Measurements from ENCODE around the gene NDFIP2. TPM values are rescaled to one million over a fixed set of nuclear protein-coding genes. Genes with fewer than 3 reads are reported as not detected.

NDFIP2 gene
- total and polyA plus RNA-seq, 10 of the 15 experiments (the other 5 are each of a cell fraction or from before 2014, with no cell fraction given): 17.9 to 57.2 (median 30.6) TPM

DNA sequence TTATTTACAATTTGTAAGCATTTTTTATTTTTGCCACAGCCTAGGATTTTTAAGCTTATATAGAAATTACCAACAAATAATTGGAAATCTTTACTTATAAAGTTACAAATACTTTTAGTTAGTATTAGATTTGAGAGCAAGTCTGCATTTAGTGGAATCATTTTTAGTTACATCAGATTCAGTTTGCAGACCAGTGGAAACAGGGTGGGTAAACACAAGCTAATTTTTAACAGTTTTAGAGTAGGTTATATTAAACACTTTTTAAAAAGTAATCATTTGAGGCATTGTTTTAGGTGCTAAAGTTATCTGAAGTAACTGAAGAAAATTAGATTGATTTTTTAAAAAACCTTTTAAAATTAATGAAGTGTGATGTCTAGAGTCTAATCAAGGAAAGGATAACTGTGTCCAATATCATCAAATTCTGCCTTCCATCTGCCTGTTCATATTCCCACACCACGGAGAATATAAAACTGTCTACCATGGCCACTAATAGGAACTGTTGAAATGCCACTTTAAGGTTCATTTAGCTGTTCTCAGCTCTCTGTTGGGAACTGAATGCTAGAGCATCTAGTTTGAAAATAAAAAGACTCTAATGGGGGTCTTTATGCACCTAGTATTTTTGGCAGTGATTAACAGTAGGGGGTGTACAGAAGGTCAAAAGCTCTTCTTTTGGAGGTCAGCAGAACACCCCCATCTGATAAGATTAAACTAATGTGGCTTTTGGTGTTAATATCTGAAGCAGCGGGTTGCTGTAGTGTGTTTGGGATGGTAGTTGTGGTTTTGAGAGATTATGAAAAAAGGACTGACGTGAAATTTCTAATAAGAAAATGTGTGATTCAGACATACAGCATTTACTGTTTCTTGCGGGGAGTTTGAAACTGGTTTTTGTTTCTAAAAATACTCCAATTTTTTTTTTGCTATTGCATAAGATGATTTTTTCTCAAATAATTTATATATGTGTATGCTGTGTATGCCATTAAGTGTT, 66.5 kb downstream of the NDFIP2 start:
- ATAC-seq (peak; percentile 29), DNase-seq (ENCODE audit: low read depth, low spot score) (no peak), FAIRE-seq (no peak)
- no peaks in the 10 kb centered on the region for H3K27me3 ChIP-seq (replicated peaks in 1 of 2; ENCODE audit: control insufficient read depth in 2 of 2, insufficient read depth in 2 of 2, low read length in 1 of 2)
- TF ChIP-seq, protein P1, sequence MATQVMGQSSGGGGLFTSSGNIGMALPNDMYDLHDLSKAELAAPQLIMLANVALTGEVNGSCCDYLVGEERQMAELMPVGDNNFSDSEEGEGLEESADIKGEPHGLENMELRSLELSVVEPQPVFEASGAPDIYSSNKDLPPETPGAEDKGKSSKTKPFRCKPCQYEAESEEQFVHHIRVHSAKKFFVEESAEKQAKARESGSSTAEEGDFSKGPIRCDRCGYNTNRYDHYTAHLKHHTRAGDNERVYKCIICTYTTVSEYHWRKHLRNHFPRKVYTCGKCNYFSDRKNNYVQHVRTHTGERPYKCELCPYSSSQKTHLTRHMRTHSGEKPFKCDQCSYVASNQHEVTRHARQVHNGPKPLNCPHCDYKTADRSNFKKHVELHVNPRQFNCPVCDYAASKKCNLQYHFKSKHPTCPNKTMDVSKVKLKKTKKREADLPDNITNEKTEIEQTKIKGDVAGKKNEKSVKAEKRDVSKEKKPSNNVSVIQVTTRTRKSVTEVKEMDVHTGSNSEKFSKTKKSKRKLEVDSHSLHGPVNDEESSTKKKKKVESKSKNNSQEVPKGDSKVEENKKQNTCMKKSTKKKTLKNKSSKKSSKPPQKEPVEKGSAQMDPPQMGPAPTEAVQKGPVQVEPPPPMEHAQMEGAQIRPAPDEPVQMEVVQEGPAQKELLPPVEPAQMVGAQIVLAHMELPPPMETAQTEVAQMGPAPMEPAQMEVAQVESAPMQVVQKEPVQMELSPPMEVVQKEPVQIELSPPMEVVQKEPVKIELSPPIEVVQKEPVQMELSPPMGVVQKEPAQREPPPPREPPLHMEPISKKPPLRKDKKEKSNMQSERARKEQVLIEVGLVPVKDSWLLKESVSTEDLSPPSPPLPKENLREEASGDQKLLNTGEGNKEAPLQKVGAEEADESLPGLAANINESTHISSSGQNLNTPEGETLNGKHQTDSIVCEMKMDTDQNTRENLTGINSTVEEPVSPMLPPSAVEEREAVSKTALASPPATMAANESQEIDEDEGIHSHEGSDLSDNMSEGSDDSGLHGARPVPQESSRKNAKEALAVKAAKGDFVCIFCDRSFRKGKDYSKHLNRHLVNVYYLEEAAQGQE (IDR thresholded peaks at IDR 0.05; ENCODE audit: low read depth, low read length): no peak
- peak; percentile 44 for TF ChIP-seq NR2F1 (conservative IDR thresholded peaks at IDR 0.05)
- TF ChIP-seq GATAD2B (conservative IDR thresholded peaks at IDR 0.05; ENCODE audit: low read depth): no peak
- TF ChIP-seq RUNX3 (IDR thresholded peaks at IDR 0.05; ENCODE audit: low read length): peak; percentile 29; the same call in 1 of the 2 replicates
- TF ChIP-seq EP300 (IDR thresholded peaks at IDR 0.05; ENCODE audit: borderline replicate concordance in 1 of 2, control insufficient read depth in 1 of 2, low read depth in 2 of 2, low read length in 2 of 2): no peak
- no peak for TF ChIP-seq MXI1 (IDR thresholded peaks at IDR 0.05; ENCODE audit: low read depth, low read length)
- no peak for TF ChIP-seq HDGF (IDR thresholded peaks at IDR 0.05)
- POLR2A ChIA-PET: interaction anchor here (0.5 to 1.3 kb wide), 2 partner anchors 123 to 819 kb away, joined by 3 to 6 read pairs; no protein-coding TSS in a partner anchor
- CTCF ChIA-PET: interaction anchor here (0.6 to 6.1 kb wide), 8 partner anchors 17 to 1469 kb away, joined by 3 to 223 read pairs (median 3); partner anchors contain the start of gene RBM26
- H3K9me3 ChIP-seq (replicated peaks; ENCODE audit: control insufficient read depth, insufficient read depth, low read length): no peaks in the 10 kb centered on the region
- 79% methylated on average over 4 of the region's 4 CpGs for WGBS (ENCODE audit: insufficient coverage, insufficient replicate concordance, low lambda C conversion rate, missing lambda C conversion rate)
- in situ Hi-C loops (cut with MboI): no loop called here
- no TSS peak for BruUV-seq (replicated peaks)
- H3K9ac ChIP-seq (ENCODE audit: control insufficient read depth, insufficient read depth, low read length): no peak overlapping the region
- SMC1A ChIA-PET (ENCODE audit: uncharacterized antibody, unreplicated experiment): interaction anchor here (1.1 to 6.1 kb wide), 8 partner anchors 8 to 129 kb away, joined by 3 to 169 read pairs (median 4); no protein-coding TSS in a partner anchor
- RAD21 ChIA-PET (ENCODE audit: unreplicated experiment): interaction anchor here (1.0 to 6.1 kb wide), 4 partner anchors 64 to 1471 kb away, joined by 3 to 183 read pairs (median 6); no protein-coding TSS in a partner anchor
- H3K4me2 ChIP-seq (ENCODE audit: control insufficient read depth, insufficient read depth): no peak overlapping the region
- no peak overlapping the region for H3K4me3 ChIP-seq
- H3K4me1 ChIP-seq (ENCODE audit: control insufficient read depth, insufficient read depth, low read length): no peaks in the 10 kb centered on the region
- H3K27ac ChIP-seq (ENCODE audit: control insufficient read depth, insufficient read depth): no peak overlapping the region
- no peaks in the 10 kb centered on the region for H4K20me1 ChIP-seq (ENCODE audit: control insufficient read depth, insufficient read depth)
- no peaks in the 10 kb centered on the region for H3K79me2 ChIP-seq (ENCODE audit: control insufficient read depth, insufficient read depth, low read length)
- H3K36me3 ChIP-seq (ENCODE audit: control insufficient read depth in 2 of 2, insufficient read depth in 2 of 2, low read length in 1 of 2): no peaks in the 10 kb centered on the region
- intact Hi-C loops (cut with micrococcal nuclease; ENCODE audit: unreplicated experiment): loop anchor here (10.0 kb wide), 1 partner anchor 553 kb away; no protein-coding TSS in a partner anchor
- H2AFZ ChIP-seq (ENCODE audit: control insufficient read depth, low read depth, low read length): no peak overlapping the region
